K562 (cell line): ENCODE measurements around the gene IP6K3. TPM values are rescaled to one million over a fixed set of nuclear protein-coding genes. Genes with fewer than 3 reads are reported as not detected.

Experiments used
- ATAC-seq: fragments of 200-7000 bp; cut with Tn5 transposase; 3 replicates; pipeline ENCODE4 v1.9.1; 2020; ENCODE audit warnings: moderate library complexity
- BruUV-seq: library from RNA; stranded (reverse); fragments of 400-500 nt; replicated peaks from 2 replicates; lab custom pipeline; 2021; lab: Mats Ljungman, UMichigan
- CTCF ChIA-PET: fragments of 300-600 bp; formaldehyde crosslinking; extraction: SDS; loops from one replicate; lab custom pipeline; 2021; ENCODE audit warnings: low intra/inter-chr PET ratio; lab: Yijun Ruan, JAX
- POLR2A ChIA-PET: fragments of 300-600, 350-650 bp; sonication (Branson Sonifier 250); formaldehyde crosslinking; extraction: SDS; loops from one replicate; lab custom pipeline; 2021; ENCODE audit warnings: antibody characterized with exemption, inconsistent platforms; lab: Yijun Ruan, JAX
- DNase-seq, 4 experiments: peaks; one replicate each; pipeline versions ENCODE4 v3.0.0 to v3.0.0-alpha.2; 2011 to 2018; ENCODE audit warnings: low spot score in 3 of 4, mixed read lengths in 3 of 4; ENCODE audit errors: extremely low read depth in 1 of 4
- FAIRE-seq: peaks from 2 replicates; lab custom pipeline; 2011; peaks lifted over from hg19 to GRCh38; lab: Jason Lieb, UNC
- H2AFZ ChIP-seq: 2 replicates; pipeline ENCODE4 v1.6.0; 2011; ENCODE audit warnings: low read depth, low read length, control low read depth, inconsistent platforms
- H3K27ac ChIP-seq: fragments of 200-600 bp; 3 replicates; pipeline ENCODE4 v1.8.0; 2011; ENCODE audit warnings: low read depth, mild to moderate bottlenecking, control low read depth, inconsistent platforms, low read length, moderate library complexity, mixed read lengths; ENCODE audit errors: extremely low read depth
- H3K27me3 ChIP-seq, 2 experiments: fragments of 300-600 bp in 1 of 2; 2 replicates in 1 of 2; 3 replicates in 1 of 2; pipeline versions ENCODE4 v1.6.0 to v1.8.0; 2011; ENCODE audit warnings: inconsistent platforms in 2 of 2, low read length in 2 of 2, mild to moderate bottlenecking in 1 of 2, mixed read lengths in 1 of 2, moderate library complexity in 1 of 2; ENCODE audit not compliant: control insufficient read depth in 2 of 2, insufficient read depth in 2 of 2
- H3K36me3 ChIP-seq: fragments of 300-600 bp; 3 replicates; pipeline ENCODE4 v1.8.0; 2011; ENCODE audit warnings: mild to moderate bottlenecking, low read length, inconsistent platforms; ENCODE audit not compliant: control insufficient read depth, insufficient read depth
- H3K4me1 ChIP-seq, 2 experiments: fragments of 200-600 bp in 1 of 2; replicated peaks in 1 of 2; 2 replicates in 1 of 2; 3 replicates in 1 of 2; pipeline versions ENCODE4 v1.5.1 to v1.8.0; 2011; ENCODE audit warnings: inconsistent platforms in 2 of 2, low read length in 2 of 2, mild to moderate bottlenecking in 1 of 2, mixed read lengths in 1 of 2, moderate library complexity in 1 of 2; ENCODE audit not compliant: control insufficient read depth in 2 of 2, insufficient read depth in 2 of 2
- H3K4me2 ChIP-seq: 2 replicates; pipeline ENCODE4 v1.6.1; 2011; ENCODE audit warnings: low read length, control low read depth, inconsistent platforms, mixed read lengths; ENCODE audit not compliant: insufficient read depth
- H3K4me3 ChIP-seq: fragments of 200-600 bp; sonication (generic), shearing (Covaris generic); 2 replicates; pipeline ENCODE4 v1.5.1; 2016; ENCODE audit warnings: control low read depth, inconsistent platforms
- H3K79me2 ChIP-seq: fragments of 200-600 bp; 3 replicates; pipeline ENCODE4 v1.8.0; 2011; ENCODE audit warnings: low read length, inconsistent platforms; ENCODE audit not compliant: control insufficient read depth, insufficient read depth
- H3K9ac ChIP-seq, 2 experiments: 2 replicates each; pipeline versions ENCODE4 v1.6.0 to v1.6.1; 2011; ENCODE audit warnings: low read depth in 2 of 2, low read length in 2 of 2, control low read depth in 1 of 2, inconsistent platforms in 1 of 2, mild to moderate bottlenecking in 1 of 2, mixed read lengths in 1 of 2; ENCODE audit not compliant: insufficient read depth in 1 of 2
- H3K9me1 ChIP-seq: one replicate; pipeline ENCODE4 v1.6.0; 2011; ENCODE audit warnings: inconsistent platforms, mild to moderate bottlenecking, low read length, moderate library complexity; ENCODE audit not compliant: control insufficient read depth, insufficient read depth
- H3K9me3 ChIP-seq: replicated peaks from 2 replicates; pipeline ENCODE4 v1.5.1; 2011; ENCODE audit warnings: low read depth, low read length, inconsistent platforms; ENCODE audit not compliant: control insufficient read depth, insufficient read depth
- H4K20me1 ChIP-seq: replicated peaks from 2 replicates; pipeline ENCODE4 v1.6.1; 2011; ENCODE audit warnings: low read length, inconsistent platforms, mixed read lengths; ENCODE audit not compliant: control insufficient read depth, insufficient read depth
- NCOA6 ChIP-seq: fragments of 450-650 bp; IDR thresholded peaks from 2 replicates; pipeline ENCODE4 v1.6.1; 2017; ENCODE audit warnings: mild to moderate bottlenecking
- THAP12 ChIP-seq: fragments of 250-450 bp; sonication (Bioruptor Pico); IDR thresholded peaks from 2 replicates; pipeline ENCODE4 v1.9.0; 2021; ENCODE audit warnings: mild to moderate bottlenecking, inconsistent platforms
- WGBS: fragments of 100-300 bp; shearing (Covaris generic); methylation state at CpG from one replicate; pipeline ENCODE4 v1.1.6; 2016; ENCODE audit warnings: low coverage, mixed read lengths; ENCODE audit not compliant: insufficient coverage; ENCODE audit errors: missing lambda C conversion rate; 5-methylcytosine and 5-hydroxymethylcytosine counted together
- in situ Hi-C: fragments of 300-500 bp; cut with MboI; formaldehyde crosslinking; loops from 4 replicates; pipeline ENCODE4 v1.15.0; 2018; ENCODE audit warnings: inconsistent platforms, mixed read lengths
- intact Hi-C: fragments of 100-400 bp; cut with micrococcal nuclease; formaldehyde crosslinking; loops from 2 replicates; pipeline ENCODE4 v1.14.2; 2022
- polyA plus RNA-seq, 8 experiments: library from polyadenylated mRNA; depleted of rRNA in 4 of 8; stranded (reverse) in 5 of 8; unstranded in 3 of 8; fragments of >200 nt; fragmentation: Nextera tagmentation in 2 of 8; fragmentation: Illumina TruSeq in 1 of 8; extraction: Ambion mirVana in 2 of 8; extraction: Trizol in 1 of 8; gene quantifications; 2 replicates each; pipeline versions ENCODE4 v1.2.1 to v1.2.3, GENCODE V29; 2011 to 2014; ENCODE audit warnings: inconsistent platforms in 1 of 8, missing spikeins in 1 of 8
- total RNA-seq, 7 experiments: library from RNA; depleted of rRNA in 6 of 7; stranded (reverse); fragments of >200 nt in 6 of 7; fragmentation: Illumina TruSeq in 2 of 7; extraction: Trizol in 2 of 7; gene quantifications; 2 replicates each; pipeline versions ENCODE4 v1.2.1 to v1.2.3, GENCODE V29; 2011 to 2021; ENCODE audit warnings: low replicate concordance in 1 of 7

The IP6K3 gene
- total and polyA plus RNA-seq, 9 of the 15 experiments (the other 6 are each of a cell fraction or from before 2014, with no cell fraction given): not detected

GRCh38 chr6:33772082-33772830, 25.6 kb upstream of the IP6K3 start:
- 71% methylated on average over 23 of the region's 24 CpGs for WGBS
- Histone ChIP-seq H2AFZ (no peak overlapping the region), H3K27me3 (peaks cover 9 to 27% of the 10 kb centered on the region in 2 experiments; a peak in 4 of 5 replicates), H3K79me2 (no peaks in the 10 kb centered on the region), H3K4me1 (peaks cover 3 to 15% of the 10 kb centered on the region in 2 experiments; a peak in 3 of 5 replicates), H3K4me3 (no peak overlapping the region), H3K36me3 (peaks cover 44% of the 10 kb centered on the region; the same call in 2 of the 3 replicates), H3K9me1 (no peaks in the 10 kb centered on the region), H3K9ac (peak overlapping the region in 1 of 2 experiments; percentile 86; a peak in 1 of 4 replicates), H4K20me1 (peaks cover 35% of the 10 kb centered on the region), H3K4me2 (no peak overlapping the region), H3K27ac (no peak overlapping the region), H3K9me3 (no peaks in the 10 kb centered on the region)
- no TSS peak for BruUV-seq
- no peak for TF ChIP-seq NCOA6
- TF ChIP-seq THAP12 (CRISPR knock-in tag): no peak
- in situ Hi-C loops: loop anchor here (5.0 kb wide), 1 partner anchor 260 kb away; no protein-coding TSS in a partner anchor
- ATAC-seq: no peak
- POLR2A ChIA-PET: interaction anchor here (0.6 to 4.8 kb wide), 12 partner anchors 9 to 1539 kb away, joined by 3 to 36 read pairs (median 4); no protein-coding TSS in a partner anchor
- peak in 1 of 4 experiments; percentile 14 for DNase-seq
- intact Hi-C loops: loop anchor here (5.0 kb wide), 1 partner anchor 70 kb away; no protein-coding TSS in a partner anchor
- no peak for FAIRE-seq
- CTCF ChIA-PET: interaction anchor here (1.4 to 2.2 kb wide), 2 partner anchors 256 to 382 kb away, joined by 10 to 16 read pairs; no protein-coding TSS in a partner anchor
